ENCODE data around the gene SPOCK1.

The SPOCK1 gene

GRCh38 chr5:137332296-137332695, 166.8 kb downstream of the SPOCK1 start:
- no peak for DNase-seq

DNA sequence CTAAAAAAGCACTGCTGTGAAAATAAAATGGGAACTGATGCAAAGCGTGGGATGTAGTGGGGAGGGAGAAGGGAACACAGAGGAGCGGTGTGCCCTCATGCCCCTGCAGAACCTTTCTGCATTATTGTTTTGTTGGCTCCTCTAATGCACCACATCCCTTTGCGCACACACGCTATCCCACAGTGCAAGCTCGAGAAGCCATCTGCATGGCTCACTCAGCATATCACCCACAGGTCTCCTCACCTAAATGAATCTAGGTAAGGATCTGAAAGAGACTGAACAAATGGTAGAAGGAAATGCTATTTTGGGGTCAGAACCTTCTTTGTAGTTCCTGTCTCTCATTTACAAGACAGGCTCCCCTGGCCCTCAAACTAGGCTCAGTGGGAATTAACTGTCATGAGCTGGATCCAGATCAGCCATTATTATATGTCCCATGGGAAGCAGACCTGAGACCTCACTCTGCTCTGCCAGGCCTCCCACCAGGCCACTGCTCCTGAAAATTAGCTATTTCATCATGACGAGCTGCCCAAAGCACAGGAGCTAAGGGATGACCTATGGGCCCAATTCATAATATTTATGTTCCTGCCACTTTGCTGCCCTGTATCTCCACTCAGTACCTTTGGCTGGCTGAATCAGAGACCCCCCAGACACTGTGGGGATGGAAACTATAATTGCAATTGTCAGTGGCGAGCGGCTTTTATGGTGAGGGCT, 169.4 kb downstream of the SPOCK1 start:
- DNase-seq, result no peak

- no peak for DNase-seq
Observed at GRCh38 chr5:137328991-137329390, 170.1 kb downstream of the SPOCK1 start.

- DNase-seq, result no peak
Observed at GRCh38 chr5:137328463-137328862, 170.7 kb downstream of the SPOCK1 start.

DNA sequence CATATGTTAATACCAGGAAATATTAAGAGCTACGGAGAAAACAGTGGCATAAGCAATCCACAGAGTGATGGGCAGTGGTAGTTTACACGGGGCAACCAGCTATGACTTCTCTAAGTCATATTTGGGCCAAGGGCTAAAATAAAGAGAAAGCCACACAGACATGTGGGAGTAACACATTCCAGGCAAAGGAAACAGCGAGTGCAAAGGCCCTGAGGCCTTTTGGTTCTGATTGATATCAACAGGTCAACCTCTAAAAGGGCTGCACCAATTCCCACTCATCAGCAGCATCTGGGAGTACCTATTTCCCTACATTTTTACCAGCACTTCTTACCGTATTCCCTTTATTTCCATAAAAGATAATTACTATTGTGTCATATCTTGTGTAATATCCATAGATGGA, 173.4 kb downstream of the SPOCK1 start:
- DNase-seq, result no peak

DNA sequence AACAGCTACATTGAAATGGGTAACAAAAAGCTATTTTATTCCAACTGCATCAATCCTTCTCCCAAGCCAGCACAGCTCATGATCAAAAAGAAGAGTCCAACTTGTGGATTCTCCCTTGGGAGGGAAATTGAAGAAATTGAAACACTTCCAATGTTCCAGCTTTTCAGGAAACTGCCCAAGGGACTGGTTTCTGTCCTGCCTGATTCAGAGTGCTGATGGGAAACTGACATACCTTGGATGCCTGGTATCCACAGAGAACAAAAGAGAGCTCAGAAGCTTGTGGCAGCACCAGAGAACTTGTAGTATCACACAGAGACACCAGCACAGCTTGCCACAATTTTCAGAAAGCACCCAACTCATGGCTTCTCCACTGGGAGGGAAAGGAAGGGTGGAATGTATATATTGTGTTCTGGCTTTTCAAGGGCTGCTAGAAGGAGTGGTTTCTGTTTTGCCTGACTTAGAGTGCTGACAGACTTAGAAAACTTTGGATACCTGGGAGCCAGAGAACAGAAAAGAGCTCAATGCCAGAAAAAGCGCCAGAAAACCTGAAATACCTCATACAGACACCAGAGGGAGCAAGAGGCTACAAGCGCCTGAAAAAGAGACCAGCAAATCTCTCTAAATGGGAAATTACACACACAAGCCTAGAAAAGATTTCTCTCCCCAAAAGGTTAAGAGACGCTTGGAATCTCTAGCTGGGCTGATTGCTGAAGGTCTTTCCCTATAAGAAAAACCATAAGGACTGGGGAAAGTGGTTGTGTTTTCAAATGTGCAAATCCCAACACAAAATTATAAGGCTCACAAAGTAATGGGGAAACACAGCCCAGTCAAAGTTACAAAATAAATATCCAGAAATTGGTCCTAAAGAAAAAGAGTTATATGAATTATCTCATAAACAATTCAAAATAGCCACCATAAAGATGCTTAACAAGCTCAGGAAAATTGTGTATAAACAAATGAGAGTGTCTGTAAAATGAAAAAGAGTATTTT, 178.8 kb downstream of the SPOCK1 start:
- DNase-seq, result peak in 22 of 56 donors; percentile 4 to 60 (median 17)

DNA sequence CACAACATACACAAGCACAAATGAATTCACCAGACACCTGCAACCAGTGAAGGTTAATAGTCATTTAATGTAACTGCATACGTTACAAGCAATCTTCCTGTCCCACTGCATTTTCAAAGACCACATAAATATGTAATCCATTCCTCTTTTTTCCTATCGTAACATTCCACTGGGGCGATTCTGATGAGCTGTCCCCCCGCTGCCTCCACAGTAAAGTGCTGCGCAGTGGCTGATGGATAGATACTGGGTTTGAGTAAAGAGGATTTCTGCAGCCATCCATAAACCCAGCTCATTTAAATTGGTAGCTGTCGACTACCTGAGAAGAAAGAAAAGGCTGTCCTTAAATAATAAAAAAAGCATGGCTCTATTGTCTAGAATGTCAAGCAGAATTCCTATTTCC, 181.1 kb downstream of the SPOCK1 start:
- DNase-seq, result no peak

DNA sequence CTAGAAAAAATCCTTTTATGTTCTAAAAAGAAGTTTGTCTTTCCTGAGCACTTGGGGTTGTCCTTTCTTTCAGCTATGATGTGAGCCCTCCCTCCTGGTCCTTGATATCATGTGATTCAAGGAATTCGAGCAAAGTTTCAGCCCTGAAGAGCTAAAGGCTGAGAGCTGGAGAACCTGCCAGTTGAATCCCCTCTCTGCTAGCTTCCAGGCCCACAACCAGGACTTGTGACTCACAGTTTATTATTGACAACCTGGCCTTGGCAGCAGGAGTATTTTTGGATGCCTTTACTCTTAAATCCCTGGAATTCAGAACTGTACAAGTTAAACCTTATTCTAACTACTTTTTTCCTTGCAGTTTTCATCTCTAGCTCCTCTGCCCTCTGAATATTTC, 182.8 kb downstream of the SPOCK1 start:
- DNase-seq, result no peak

DNA sequence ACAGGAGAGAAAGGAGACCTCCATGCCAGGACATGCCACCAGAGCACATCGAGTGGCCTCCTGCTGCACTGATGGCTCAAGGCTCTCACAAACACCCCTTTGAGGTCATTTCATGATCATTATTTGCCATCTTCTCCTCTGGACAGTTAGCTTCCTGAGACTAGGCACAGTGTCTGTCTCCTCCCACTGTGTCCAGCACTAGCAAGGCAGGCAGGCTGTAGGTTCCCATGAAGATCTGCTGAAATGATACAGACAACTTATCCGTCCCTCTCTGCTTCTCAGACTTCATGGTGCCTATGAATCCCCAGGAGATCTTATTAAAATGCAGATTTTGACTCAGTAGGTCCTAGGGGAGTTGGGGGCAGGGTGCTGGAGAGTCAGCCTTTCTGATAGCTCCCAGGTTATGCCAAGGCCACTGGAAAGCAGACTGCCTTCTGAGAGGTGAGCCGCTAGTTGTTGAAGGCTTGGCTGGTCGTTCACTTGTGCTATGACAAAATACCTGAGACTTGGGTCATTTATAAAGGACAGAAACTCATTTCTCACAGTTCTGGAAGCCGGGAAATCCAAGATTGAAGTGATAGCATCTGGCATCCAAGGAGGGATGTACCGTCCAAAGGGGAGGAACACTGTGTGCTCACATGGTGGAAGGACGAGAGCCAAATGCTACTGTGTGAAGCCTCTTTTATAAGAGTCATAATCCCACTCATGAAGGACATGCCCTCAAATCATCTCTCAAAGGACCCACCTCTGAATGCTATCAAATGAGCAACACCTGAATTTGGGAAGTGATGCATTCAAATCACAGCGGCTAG, 183.4 kb downstream of the SPOCK1 start:
- no peak for DNase-seq

DNA sequence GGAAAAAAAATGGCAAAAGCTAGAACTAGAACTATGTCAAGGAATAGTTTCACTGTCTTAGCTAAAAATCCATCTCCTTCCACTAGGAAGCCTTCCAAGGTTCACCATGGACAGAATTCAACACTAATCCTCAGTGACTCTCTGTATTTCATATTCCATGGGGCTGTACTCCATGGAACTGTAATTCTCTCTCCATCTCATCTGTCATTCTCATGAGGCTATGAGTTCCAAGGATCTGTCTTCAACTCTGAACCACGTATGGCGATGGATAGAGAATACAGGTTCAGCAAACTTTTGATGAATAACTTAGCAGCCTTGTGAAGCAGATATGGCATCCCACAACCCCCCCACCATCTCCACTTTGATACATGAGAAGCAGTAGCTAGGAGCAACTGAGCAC, 184.0 kb downstream of the SPOCK1 start:
- DNase-seq, result no peak

- DNase-seq, result no peak
Observed at GRCh38 chr5:137313526-137314175, 185.5 kb downstream of the SPOCK1 start.

GRCh38 chr5:137312011-137312410, 187.1 kb downstream of the SPOCK1 start:
- no peak for DNase-seq

- no peak for DNase-seq
Observed at GRCh38 chr5:137310051-137310730, 188.9 kb downstream of the SPOCK1 start.

DNA sequence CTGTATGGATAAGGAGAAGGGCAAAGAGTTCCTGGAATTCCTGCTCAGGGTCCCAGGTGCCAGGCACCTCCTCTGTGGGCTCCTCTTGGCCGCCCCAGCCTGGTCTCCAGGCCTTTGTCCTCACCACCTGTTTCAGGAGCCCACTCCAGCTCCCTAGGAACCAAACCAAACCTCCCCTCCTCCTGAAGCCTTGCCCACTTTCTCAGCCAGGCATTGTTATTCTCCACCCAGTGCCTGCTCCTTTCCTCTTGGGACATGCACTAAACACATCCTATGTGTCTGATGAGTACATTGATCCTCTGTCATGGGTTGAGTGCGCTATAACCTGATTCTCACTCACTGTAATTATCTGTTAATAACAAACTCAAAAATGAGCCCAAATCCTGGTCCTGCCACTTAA, 189.8 kb downstream of the SPOCK1 start:
- DNase-seq, result no peak

DNA sequence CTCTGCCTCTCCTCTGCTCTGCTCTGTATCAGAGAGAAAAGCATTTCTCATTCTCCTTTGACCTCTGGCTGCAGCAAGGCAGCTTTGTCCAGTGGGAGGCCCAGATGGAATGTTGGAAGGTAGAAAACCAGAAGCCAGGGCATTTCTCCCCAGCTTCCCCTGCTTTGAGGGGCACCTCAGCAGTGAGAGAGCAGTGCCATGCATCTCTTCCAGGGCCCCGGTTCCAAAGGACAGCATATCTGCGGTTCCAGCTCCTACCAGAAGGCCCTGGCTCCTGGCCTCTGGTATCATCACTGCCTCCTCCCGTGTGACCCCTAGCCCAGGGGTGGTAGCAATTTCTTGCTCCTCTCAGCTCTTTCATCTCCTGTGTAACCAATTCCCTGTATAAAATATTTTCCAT, 190.8 kb downstream of the SPOCK1 start:
- DNase-seq, result no peak

DNA sequence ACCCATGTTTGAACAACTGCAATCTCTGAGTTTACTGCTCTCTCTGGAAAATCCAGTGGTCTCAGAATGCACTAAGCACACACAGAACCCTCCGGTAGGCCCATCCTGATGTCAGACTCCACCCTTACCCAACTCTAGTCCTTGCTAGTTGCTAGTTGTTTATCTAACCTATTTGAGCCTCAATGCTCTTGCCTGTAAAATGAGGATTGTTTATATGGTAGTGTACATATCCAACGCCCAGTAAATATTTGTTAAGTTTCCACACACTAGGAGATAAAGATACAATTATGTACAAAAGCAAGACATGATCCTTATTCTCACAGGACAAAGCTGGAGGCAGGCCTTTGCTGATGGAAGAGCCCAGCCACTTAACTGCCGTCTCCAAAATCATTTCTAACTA, 192.2 kb downstream of the SPOCK1 start:
- no peak for DNase-seq

DNA sequence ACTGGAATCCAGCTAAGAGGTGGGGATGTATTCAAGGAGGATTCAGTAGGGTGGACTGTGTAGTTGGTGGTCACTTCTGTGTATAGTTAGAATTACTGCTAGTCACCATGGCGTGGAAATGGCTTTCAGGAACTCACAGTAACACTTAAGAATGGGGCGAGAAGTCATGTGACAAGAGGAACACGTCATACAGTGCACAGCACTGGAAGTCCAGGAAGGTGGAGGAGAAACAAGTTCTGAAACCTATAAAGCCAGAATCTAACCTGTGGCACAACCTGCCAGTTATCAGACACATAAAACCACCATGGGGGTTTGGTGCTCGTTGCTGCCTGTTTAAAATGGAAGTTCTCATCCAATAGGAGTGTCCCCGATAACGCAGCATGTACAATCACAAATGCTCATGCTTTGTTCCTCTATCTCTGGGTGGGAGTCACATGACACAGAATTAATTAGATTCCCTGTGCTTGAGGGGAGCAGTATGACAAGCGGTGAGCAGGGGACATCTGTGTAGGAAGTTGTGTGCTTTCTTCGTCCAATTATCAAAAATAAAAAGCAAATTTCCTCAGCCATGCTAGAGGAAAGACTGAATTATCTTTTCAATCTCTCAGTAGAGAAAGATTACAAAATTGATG, 193.0 kb downstream of the SPOCK1 start:
- no peak for DNase-seq

GRCh38 chr5:137304226-137304874, 194.8 kb downstream of the SPOCK1 start:
- no peak for DNase-seq

GRCh38 chr5:137303509-137303908, 195.6 kb downstream of the SPOCK1 start:
- DNase-seq, result no peak

All from nucleus accumbens (tissue), 56 donors.